ENCODE measurements around the gene OTUD1. TPM values are rescaled to one million over a fixed set of nuclear protein-coding genes. Genes with fewer than 3 reads are reported as not detected.
"Not testable (repeated sequence)": the region's sequence is repeated elsewhere in the genome, so short reads cannot be mapped to it uniquely, and the experiment has no call there.

The OTUD1 gene, protein sequence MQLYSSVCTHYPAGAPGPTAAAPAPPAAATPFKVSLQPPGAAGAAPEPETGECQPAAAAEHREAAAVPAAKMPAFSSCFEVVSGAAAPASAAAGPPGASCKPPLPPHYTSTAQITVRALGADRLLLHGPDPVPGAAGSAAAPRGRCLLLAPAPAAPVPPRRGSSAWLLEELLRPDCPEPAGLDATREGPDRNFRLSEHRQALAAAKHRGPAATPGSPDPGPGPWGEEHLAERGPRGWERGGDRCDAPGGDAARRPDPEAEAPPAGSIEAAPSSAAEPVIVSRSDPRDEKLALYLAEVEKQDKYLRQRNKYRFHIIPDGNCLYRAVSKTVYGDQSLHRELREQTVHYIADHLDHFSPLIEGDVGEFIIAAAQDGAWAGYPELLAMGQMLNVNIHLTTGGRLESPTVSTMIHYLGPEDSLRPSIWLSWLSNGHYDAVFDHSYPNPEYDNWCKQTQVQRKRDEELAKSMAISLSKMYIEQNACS
- total RNA-seq = 8.4 and 9.9 TPM in 2 replicates

GRCh38 chr10:23438547-23439451 is at the start of gene OTUD1:
OTUD1 (plus strand) TSS chr10:23439075; CDS start chr10:23439458, 383 bp downstream.
- peak; percentile 93 for DNase-seq

DNA sequence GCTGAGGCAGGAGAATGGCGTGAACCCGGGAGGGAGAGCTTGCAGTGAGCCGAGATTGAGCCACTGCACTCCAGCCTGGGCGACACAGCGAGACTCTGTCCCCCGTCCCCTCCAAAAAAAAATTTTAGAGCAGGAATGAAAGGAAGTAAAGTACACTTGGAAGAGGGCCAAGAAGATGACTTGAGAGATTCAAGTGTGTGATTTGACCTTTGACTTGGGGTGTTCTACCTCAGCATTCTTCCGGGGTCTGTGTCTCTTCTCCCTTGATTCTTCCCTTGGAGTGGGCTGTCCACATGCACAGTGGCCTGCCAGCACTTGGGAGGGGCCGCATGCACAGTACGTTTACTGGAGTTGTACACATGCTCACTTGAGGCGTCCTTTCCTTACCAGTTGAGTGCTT is 48.5 kb upstream of the OTUD1 start:
- DNase-seq = not testable (repeated sequence)

GRCh38 chr10:23390809-23391208 is 48.1 kb upstream of the OTUD1 start:
- no peak for DNase-seq

- DNase-seq = no peak
These were observed 47.1 kb upstream of the OTUD1 start for GRCh38 chr10:23391821-23392220.

- no peak for DNase-seq
These were observed 43.9 kb upstream of the OTUD1 start for GRCh38 chr10:23395017-23395416.

GRCh38 chr10:23396695-23397094 is 42.2 kb upstream of the OTUD1 start:
- DNase-seq = no peak

- no peak for DNase-seq
These were observed 39.2 kb upstream of the OTUD1 start for GRCh38 chr10:23399701-23400144.

DNA sequence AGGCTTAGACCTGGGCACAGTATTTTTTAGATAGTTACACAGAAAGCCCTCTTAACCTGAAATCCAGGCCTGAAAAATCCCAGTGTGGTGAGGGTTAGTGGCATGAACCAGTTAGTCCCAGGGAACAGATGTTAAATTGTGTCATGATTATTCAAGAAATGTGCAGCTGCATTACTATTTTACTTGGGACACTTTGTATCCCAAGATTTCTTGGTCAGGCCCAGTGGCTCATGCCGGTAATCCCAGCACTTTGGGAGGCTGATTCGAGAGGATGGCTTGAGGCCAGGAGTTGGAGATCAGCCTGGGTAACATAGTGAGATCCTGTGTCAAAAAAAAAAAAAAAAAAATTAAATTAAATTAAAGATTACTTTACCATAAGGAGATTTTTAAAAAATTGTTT is 36.0 kb upstream of the OTUD1 start:
- no peak for DNase-seq

DNA sequence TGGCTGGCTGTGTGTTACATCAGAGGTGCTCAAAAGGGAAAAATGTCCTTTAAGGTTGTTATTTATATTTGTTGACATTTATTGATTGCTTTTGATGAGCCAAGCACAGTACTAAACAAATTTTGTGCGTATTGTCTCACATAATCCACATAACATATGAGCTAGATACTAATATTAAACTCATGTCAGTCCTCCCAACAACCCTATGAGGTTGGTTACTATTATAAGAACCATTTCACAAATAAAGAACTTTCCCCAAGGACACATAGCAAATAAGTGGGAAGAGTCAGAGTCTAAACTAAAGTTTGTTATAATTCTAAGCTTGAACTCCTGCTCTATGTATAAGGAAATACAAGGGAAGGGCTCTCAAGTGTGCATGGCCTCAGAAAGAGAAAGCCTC is 35.6 kb upstream of the OTUD1 start:
- no peak for DNase-seq

DNA sequence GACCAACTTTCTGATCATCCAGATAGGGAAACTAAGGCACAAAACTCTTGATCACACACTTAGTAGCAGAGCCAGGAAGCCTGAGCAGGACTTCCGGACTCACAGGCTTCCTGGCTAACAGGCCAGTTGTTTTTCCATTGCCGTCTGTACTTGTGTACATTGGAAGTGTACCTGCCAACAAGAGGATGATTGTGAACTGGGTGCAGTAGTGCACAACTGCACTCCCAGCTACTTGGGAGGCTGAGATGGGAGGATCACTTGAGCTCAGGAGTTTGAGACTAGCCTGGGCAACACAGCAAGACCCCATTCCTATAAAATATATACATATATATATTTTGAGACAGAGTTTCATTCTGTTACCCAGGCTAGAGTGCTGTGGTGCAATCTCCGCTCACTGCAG is 35.2 kb upstream of the OTUD1 start:
- DNase-seq = no peak

GRCh38 chr10:23404461-23404980 is 34.4 kb upstream of the OTUD1 start:
- no peak for DNase-seq

DNA sequence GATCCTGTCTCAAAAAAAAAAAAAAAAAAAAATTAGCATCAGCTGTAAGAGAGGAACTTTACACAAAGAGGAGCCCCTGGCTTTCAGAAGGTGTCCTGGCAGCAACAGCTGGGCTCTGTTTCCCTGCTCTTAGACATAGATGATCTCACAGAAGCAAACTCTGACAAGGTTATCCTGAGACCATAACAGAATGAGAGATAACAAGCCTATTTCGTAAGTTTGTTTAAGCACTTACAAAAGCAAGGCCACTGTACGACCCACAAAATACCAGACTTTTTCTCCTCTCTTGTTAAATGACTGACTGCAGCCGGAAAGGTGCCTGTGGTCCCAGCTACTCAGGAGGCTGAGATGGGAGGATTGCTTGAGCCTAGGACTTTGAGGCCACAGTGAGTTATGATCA is 33.3 kb upstream of the OTUD1 start:
- DNase-seq = no peak

GRCh38 chr10:23406409-23406808 is 32.5 kb upstream of the OTUD1 start:
- no peak for DNase-seq

DNA sequence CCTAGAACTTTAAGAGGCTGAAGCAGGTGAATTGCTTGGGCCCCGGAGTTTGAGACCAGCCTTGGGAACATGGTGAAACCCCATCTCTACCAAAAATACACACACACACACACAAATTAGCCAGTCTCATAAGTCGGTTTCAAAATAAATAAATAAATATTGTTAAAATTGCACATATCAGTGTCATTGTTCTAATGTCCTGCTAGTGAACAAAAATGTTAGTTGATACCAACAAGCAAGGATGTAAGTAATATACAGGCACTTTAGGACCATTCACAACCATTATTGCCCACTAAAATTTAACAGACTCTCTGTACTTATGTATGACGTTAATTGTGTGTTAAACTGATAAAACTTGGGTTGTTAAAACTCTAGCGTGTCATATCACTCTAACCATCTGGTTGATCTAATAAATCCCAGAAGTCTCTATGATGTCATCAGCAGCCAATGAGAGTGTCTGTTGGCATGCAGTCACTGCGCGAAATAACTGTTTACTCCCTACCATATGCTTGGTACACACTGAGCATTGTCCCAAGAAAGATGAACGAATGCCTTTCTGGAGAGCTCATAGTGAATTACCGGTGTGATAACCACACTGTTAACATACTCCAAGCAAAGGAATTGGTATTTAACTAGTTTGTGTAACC is 30.4 kb upstream of the OTUD1 start:
- no peak for DNase-seq

DNA sequence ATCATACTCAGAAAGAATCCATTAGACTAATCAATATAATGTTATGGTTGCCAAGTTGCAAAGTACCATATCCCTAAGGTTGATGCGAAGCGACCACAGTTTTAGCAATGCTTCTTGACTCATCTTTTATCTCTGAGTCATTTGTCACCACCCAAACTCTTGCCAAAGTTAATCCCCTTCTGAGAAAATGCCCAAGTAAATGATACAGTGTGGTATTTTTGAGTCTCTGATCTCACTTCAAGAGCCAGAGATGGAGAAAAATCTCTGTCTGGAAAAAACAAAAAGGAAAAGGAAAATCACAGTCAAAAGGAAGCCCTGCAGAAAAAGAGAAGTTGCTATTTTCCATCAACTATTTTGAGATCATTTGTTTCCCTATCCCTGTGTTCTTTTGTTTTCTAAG is 26.7 kb upstream of the OTUD1 start:
- no peak for DNase-seq

- DNase-seq = no peak
These were observed 25.2 kb upstream of the OTUD1 start for GRCh38 chr10:23413629-23414089.

DNA sequence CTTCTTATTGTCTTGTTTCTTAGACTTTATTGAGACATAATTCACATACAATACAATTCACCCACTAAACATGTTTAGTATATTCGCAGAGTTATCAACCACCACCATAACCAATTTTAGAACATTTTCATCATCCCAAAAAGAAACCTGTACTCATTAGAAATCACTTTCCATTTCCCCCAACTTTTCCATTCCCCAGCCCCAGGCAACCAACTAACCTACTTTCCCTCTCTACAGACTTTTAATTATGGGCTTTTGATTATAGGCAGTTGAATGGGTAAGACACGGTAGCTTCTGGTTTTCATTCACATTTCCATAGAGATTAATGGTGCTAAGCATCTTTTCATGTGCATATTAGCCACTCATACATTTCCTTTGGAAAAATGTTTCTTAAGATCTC is 24.2 kb upstream of the OTUD1 start:
- DNase-seq = no peak

DNA sequence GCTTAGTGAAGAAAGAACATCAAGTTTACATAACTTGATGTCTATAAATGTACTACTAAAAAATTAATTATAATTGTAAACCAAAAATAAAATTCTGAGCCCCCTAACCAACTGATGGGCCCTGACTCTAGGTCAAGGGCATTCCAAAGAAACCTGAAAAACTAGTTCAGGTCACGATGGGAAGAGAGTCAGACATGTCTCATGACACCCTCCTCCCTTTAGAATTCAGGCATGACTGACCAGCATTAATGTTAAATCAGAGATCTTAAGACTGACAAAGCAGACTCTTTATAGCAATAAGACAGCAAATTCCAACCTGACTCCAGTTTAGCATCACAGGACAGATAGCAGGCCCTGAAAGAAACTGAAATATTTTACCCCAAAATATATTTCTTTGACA is 21.6 kb upstream of the OTUD1 start:
- no peak for DNase-seq

GRCh38 chr10:23418051-23418681 is 20.7 kb upstream of the OTUD1 start:
- no peak for DNase-seq

GRCh38 chr10:23419201-23419600 is 19.7 kb upstream of the OTUD1 start:
- DNase-seq = no peak

- DNase-seq = no peak
These were observed 19.1 kb upstream of the OTUD1 start for GRCh38 chr10:23419655-23420329.

DNA sequence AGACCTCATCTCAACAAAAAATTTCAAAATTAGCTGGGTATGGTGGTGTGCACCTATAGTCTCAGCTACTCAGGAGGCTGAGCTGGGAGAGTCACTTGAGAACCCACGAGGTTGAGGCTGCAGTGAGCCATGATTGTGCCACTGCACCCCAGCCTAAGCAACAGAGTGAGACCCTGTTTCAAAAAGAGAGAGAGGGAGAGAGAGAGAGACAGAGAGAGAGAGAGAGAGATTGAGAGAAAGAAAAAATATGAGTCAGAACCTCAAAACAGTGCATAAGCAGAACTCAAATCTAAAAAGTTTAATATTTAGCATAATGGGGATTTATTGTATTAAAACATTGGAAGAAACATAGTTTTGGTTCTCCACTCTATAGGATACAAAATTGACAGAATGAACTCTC is 17.5 kb upstream of the OTUD1 start:
- no peak for DNase-seq

All from dermis blood vessel endothelial cell (primary cell).